Panc1 (cell line): ENCODE data around the gene VAC14. TPM values are rescaled to one million over a fixed set of nuclear protein-coding genes. Genes with fewer than 3 reads are reported as not detected.

Experiments used
- ATAC-seq: fragments of 200-7000 bp; cut with Tn5 transposase; 2 replicates; pipeline ENCODE4 v1.9.1; 2020; ENCODE audit warnings: mild to moderate bottlenecking, moderate library complexity
- BruUV-seq: library from RNA; stranded (reverse); fragments of 400-500 nt; replicated peaks from 2 replicates; lab custom pipeline; 2021; lab: Mats Ljungman, UMichigan
- CTCF ChIA-PET: fragments of 300-600 bp; sonication (Branson Sonifier 250); formaldehyde crosslinking; loops from one replicate; lab custom pipeline; 2022; ENCODE audit warnings: antibody characterized with exemption; lab: Charles Lee
- POLR2A ChIA-PET: fragments of 300-600 bp; sonication (Branson Sonifier 250); formaldehyde crosslinking; loops from one replicate; lab custom pipeline; 2022; ENCODE audit warnings: antibody characterized with exemption; lab: Charles Lee
- DNase-seq: peaks from one replicate; pipeline ENCODE4 v3.0.0-alpha.2; 2010; ENCODE audit warnings: low read depth, low spot score
- H3K27ac ChIP-seq: 2 replicates; pipeline ENCODE4 v1.5.1; 2011; ENCODE audit warnings: mild to moderate bottlenecking, low read length, inconsistent platforms
- H3K27me3 ChIP-seq: fragments of 200-500 bp; sonication (Bioruptor generic); 2 replicates; pipeline ENCODE4 v1.6.0; 2014; ENCODE audit warnings: low read length, inconsistent platforms; ENCODE audit not compliant: control insufficient read depth, insufficient read depth
- H3K36me3 ChIP-seq: fragments of 200-500 bp; sonication (Bioruptor generic); 2 replicates; pipeline ENCODE4 v1.5.1; 2014; ENCODE audit warnings: inconsistent platforms, mild to moderate bottlenecking, low read length, moderate library complexity; ENCODE audit not compliant: control insufficient read depth, insufficient read depth
- H3K4me1 ChIP-seq: 2 replicates; pipeline ENCODE4 v1.5.1; 2011; ENCODE audit warnings: inconsistent platforms, mild to moderate bottlenecking, low read length, moderate library complexity; ENCODE audit not compliant: control insufficient read depth, insufficient read depth
- H3K4me3 ChIP-seq, 2 experiments: 2 replicates each; pipeline ENCODE4 v1.5.1; 2011 to 2012; ENCODE audit warnings: low read depth in 2 of 2, low read length in 2 of 2, mild to moderate bottlenecking in 2 of 2, inconsistent platforms in 1 of 2, moderate library complexity in 1 of 2
- H3K9me3 ChIP-seq: fragments of 200-500 bp; sonication (Bioruptor generic); 2 replicates; pipeline ENCODE4 v1.5.1; 2014; ENCODE audit warnings: low read depth, mild to moderate bottlenecking, inconsistent platforms, low read length, moderate library complexity; ENCODE audit not compliant: control insufficient read depth, insufficient read depth
- POLR2AphosphoS5 ChIP-seq: IDR thresholded peaks from 2 replicates; pipeline ENCODE4 v1.6.1; 2012; ENCODE audit warnings: mild to moderate bottlenecking, low read depth, low read length, moderate library complexity
- SIN3A ChIP-seq: IDR thresholded peaks from 2 replicates; pipeline ENCODE4 v1.6.1; 2012; ENCODE audit warnings: low read depth, mild to moderate bottlenecking, low read length, moderate library complexity, borderline replicate concordance; ENCODE audit not compliant: insufficient read depth
- TCF7L2 ChIP-seq: IDR thresholded peaks from 2 replicates; pipeline ENCODE4 v1.6.1; 2011; ENCODE audit warnings: mild to moderate bottlenecking, low read depth, low read length, inconsistent platforms
- in situ Hi-C: cut with HindIII; loops from 2 replicates; pipeline ENCODE4 v1.10.0; 2016; ENCODE audit warnings: low sequenced_read_pairs, low pct_unique_long_range_greater_than_20kb
- intact Hi-C: fragments of 100-400 bp; cut with micrococcal nuclease; formaldehyde crosslinking; loops from one replicate; pipeline ENCODE4 v1.10.0; 2022; ENCODE audit not compliant: unreplicated experiment
- total RNA-seq: library from RNA; stranded (reverse); gene quantifications from one replicate; pipeline ENCODE4 v1.2.1, GENCODE V29; 2021; ENCODE audit not compliant: unreplicated experiment
- TF ChIP-seq, protein P1 (sequence below), 2 experiments: IDR thresholded peaks; 2 replicates each; pipeline ENCODE4 v1.6.1; 2011 to 2012; ENCODE audit warnings: low read depth in 2 of 2, control low read depth in 1 of 2, low read length in 1 of 2, mild to moderate bottlenecking in 1 of 2, moderate library complexity in 1 of 2; ENCODE audit not compliant: insufficient read depth in 1 of 2
- TF ChIP-seq, protein P2 (sequence below): fragments of 450-650 bp; IDR thresholded peaks from 2 replicates; pipeline ENCODE4 v1.5.1; 2017; ENCODE audit warnings: mild to moderate bottlenecking

VAC14 gene
- total RNA-seq, 1 experiment from 2014 or later, result 37.9 TPM

DNA sequence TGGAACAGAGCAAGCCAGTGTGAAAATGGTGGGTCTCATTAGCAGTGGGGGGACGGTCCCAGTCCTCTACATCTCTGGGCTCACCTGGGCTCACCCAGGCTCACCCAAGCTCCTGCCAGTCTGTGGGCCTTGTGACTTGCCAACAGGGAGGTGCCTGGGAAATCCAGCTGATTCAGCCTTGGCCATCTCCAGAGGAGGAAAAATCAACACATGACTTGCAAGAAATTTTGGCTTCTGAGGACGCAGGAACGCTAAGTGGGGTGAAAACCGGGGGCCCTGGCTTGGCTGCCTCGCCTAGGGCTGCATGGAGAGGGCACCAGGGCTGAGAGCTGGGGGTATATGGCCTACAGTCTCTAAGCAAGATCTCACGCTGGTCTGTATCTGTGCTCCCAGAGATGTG, 47.7 kb downstream of the VAC14 start:
- intact Hi-C loops (loop anchor here (5.0 kb wide), 1 partner anchor 56 kb away; no protein-coding TSS in a partner anchor), in situ Hi-C loops (no loop called here)
- ChIA-PET POLR2A (no interaction called here), CTCF (no interaction called here)
- H3K27ac ChIP-seq, result no peak overlapping the region
- no peak overlapping the region for H3K4me3 ChIP-seq
- no peak for ATAC-seq
- peaks cover 6% of the 10 kb centered on the region for H3K4me1 ChIP-seq
- no TSS peak for BruUV-seq
- H3K36me3 ChIP-seq, result no peaks in the 10 kb centered on the region
- no peaks in the 10 kb centered on the region for H3K27me3 ChIP-seq
- H3K9me3 ChIP-seq, result no peaks in the 10 kb centered on the region
- DNase-seq, result no peak
- TF ChIP-seq TCF7L2 (no peak), SIN3A (no peak)
- TF ChIP-seq, protein P1, sequence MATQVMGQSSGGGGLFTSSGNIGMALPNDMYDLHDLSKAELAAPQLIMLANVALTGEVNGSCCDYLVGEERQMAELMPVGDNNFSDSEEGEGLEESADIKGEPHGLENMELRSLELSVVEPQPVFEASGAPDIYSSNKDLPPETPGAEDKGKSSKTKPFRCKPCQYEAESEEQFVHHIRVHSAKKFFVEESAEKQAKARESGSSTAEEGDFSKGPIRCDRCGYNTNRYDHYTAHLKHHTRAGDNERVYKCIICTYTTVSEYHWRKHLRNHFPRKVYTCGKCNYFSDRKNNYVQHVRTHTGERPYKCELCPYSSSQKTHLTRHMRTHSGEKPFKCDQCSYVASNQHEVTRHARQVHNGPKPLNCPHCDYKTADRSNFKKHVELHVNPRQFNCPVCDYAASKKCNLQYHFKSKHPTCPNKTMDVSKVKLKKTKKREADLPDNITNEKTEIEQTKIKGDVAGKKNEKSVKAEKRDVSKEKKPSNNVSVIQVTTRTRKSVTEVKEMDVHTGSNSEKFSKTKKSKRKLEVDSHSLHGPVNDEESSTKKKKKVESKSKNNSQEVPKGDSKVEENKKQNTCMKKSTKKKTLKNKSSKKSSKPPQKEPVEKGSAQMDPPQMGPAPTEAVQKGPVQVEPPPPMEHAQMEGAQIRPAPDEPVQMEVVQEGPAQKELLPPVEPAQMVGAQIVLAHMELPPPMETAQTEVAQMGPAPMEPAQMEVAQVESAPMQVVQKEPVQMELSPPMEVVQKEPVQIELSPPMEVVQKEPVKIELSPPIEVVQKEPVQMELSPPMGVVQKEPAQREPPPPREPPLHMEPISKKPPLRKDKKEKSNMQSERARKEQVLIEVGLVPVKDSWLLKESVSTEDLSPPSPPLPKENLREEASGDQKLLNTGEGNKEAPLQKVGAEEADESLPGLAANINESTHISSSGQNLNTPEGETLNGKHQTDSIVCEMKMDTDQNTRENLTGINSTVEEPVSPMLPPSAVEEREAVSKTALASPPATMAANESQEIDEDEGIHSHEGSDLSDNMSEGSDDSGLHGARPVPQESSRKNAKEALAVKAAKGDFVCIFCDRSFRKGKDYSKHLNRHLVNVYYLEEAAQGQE (IDR thresholded peaks at IDR 0.05; ENCODE audit: insufficient read depth in 1 of 2, low read depth in 2 of 2, low read length in 1 of 2), result no peak
- TF ChIP-seq, protein P2, sequence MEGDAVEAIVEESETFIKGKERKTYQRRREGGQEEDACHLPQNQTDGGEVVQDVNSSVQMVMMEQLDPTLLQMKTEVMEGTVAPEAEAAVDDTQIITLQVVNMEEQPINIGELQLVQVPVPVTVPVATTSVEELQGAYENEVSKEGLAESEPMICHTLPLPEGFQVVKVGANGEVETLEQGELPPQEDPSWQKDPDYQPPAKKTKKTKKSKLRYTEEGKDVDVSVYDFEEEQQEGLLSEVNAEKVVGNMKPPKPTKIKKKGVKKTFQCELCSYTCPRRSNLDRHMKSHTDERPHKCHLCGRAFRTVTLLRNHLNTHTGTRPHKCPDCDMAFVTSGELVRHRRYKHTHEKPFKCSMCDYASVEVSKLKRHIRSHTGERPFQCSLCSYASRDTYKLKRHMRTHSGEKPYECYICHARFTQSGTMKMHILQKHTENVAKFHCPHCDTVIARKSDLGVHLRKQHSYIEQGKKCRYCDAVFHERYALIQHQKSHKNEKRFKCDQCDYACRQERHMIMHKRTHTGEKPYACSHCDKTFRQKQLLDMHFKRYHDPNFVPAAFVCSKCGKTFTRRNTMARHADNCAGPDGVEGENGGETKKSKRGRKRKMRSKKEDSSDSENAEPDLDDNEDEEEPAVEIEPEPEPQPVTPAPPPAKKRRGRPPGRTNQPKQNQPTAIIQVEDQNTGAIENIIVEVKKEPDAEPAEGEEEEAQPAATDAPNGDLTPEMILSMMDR, result no peak

DNA sequence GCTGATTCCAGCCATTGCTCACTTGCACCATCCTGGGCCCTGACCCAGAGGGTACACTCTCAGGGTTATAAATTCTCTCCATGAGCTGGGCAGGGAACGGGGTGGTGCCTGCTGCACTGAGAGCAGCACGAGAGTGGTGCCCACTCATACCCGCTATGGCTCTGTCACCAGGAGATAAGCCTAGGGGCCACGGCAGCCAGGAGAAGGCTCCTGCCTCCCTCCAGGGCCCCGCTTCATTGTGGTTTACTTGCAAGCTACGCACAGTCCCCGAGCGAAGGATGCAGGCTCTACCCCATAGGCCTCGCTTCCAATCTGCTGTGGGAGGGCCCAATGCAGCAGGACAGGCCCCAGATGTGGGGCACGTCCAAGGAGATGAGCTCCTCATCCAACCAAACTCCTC, 48.5 kb downstream of the VAC14 start:
- no peaks in the 10 kb centered on the region for H3K36me3 ChIP-seq
- no peak for DNase-seq
- no peaks in the 10 kb centered on the region for H3K9me3 ChIP-seq
- H3K4me1 ChIP-seq, result peaks cover 14% of the 10 kb centered on the region
- intact Hi-C loops (loop anchor here (5.0 kb wide), 1 partner anchor 55 kb away; no protein-coding TSS in a partner anchor), in situ Hi-C loops (no loop called here)
- H3K27ac ChIP-seq, result no peak overlapping the region
- ChIA-PET CTCF (no interaction called here), POLR2A (no interaction called here)
- H3K27me3 ChIP-seq, result no peaks in the 10 kb centered on the region
- ATAC-seq, result no peak
- TF ChIP-seq POLR2AphosphoS5 (no peak), SIN3A (no peak), TCF7L2 (no peak)
- TF ChIP-seq, protein P2, result no peak
- TF ChIP-seq, protein P1 (IDR thresholded peaks at IDR 0.05; ENCODE audit: insufficient read depth in 1 of 2, low read depth in 2 of 2, low read length in 1 of 2), result no peak
- BruUV-seq, result no TSS peak
- H3K4me3 ChIP-seq, result no peak overlapping the region
